ENCODE measurements around the gene NRXN3. TPM values are rescaled to one million over a fixed set of nuclear protein-coding genes. Genes with fewer than 3 reads are reported as not detected.

The NRXN3 gene
- total RNA-seq, 1 donor from 2014 or later, result 18.0 TPM

DNA sequence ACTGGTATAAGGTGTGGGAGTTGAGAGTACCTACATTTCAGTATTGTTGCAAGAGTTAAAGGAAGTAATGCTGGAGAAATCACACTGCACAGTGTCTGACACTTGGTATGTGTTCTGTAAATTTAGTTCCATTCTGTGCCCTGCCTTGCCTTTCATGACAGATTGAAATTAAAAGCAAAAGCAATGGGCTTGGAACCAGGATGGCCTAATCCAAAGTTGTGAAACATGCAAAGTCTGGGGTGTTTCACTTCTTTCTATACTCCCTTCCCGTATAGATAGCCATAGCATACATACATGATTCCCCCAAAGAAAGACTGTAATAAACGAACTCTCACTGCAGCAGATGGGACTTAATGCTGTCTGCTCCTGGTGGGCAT, 281.1 kb downstream of the NRXN3 start:
- Mint-ChIP-seq H3K9me3 (ENCODE audit: unreplicated experiment) (no peaks in the 10 kb centered on the region), H3K36me3 (ENCODE audit: low read depth, unreplicated experiment) (no peaks in the 10 kb centered on the region), H3K27me3 (ENCODE audit: low read depth, unreplicated experiment) (peaks cover 1% of the 10 kb centered on the region), H3K27ac (ENCODE audit: unreplicated experiment) (no peak overlapping the region), H3K4me3 (ENCODE audit: unreplicated experiment) (no peak overlapping the region), H3K4me1 (ENCODE audit: low read depth, unreplicated experiment) (no peaks in the 10 kb centered on the region)
- Histone ChIP-seq H3K27ac (ENCODE audit: low read depth, low read length) (no peak overlapping the region), H3K4me3 (ENCODE audit: insufficient read depth, low read depth, low read length) (no peak overlapping the region), H3K36me3 (ENCODE audit: insufficient read depth, low read length) (no peaks in the 10 kb centered on the region), H4K20me1 (ENCODE audit: insufficient read depth, low read length) (no peaks in the 10 kb centered on the region), H3K4me2 (ENCODE audit: low read length) (no peak overlapping the region), H3K4me1 (ENCODE audit: insufficient read depth, low read length) (no peaks in the 10 kb centered on the region), H3K9ac (ENCODE audit: low read length) (no peak overlapping the region), H3K27me3 (ENCODE audit: insufficient read depth, low read length) (no peaks in the 10 kb centered on the region), H2AFZ (ENCODE audit: low read depth, low read length) (no peak overlapping the region), H3K79me2 (ENCODE audit: insufficient read depth, low read length) (no peaks in the 10 kb centered on the region), H3K9me3 (ENCODE audit: insufficient read depth, low read depth, low read length) (no peaks in the 10 kb centered on the region)
- FAIRE-seq (no peak), DNase-seq (ENCODE audit: low read depth) (no peak)
- TF ChIP-seq EZH2 (IDR thresholded peaks at IDR 0.05; ENCODE audit: insufficient read depth, low read length), result no peak

DNA sequence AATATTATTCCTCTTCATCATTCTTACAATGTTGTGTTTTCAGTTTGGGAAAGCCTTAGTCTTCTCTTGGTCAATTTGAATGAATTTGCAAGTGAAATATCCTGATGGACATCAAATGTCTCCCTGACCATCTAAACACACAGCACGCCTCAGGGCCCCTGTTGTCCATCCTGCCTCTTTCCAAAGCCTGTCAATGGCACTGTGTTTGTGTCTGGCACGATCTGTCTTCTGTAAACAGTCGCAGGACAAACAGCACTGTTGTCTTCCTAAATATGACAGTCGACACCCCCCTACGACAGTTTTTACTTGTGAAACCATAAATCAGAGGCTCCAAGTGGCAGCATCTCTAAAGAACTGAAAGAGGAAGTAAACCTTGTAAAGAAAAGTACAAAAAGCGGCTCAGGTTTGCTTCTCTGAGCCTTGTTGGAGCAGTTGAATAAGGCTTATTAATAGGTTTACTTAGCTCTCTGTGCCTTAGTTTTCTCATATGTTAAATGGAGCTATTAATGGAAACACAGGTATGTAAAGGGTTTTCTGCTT, 285.8 kb downstream of the NRXN3 start:
- no peak overlapping the region for H3K4me2 ChIP-seq (ENCODE audit: low read length)
- H2AFZ ChIP-seq (ENCODE audit: low read depth, low read length), result no peak overlapping the region
- FAIRE-seq, result no peak
- peaks cover 14% of the 10 kb centered on the region for H3K27me3 Mint-ChIP-seq (ENCODE audit: low read depth, unreplicated experiment)
- H3K4me1 Mint-ChIP-seq (ENCODE audit: low read depth, unreplicated experiment), result no peaks in the 10 kb centered on the region
- no peaks in the 10 kb centered on the region for H3K4me1 ChIP-seq (ENCODE audit: insufficient read depth, low read length)
- no peak overlapping the region for H3K27ac Mint-ChIP-seq (ENCODE audit: unreplicated experiment)
- TF ChIP-seq, protein P1, sequence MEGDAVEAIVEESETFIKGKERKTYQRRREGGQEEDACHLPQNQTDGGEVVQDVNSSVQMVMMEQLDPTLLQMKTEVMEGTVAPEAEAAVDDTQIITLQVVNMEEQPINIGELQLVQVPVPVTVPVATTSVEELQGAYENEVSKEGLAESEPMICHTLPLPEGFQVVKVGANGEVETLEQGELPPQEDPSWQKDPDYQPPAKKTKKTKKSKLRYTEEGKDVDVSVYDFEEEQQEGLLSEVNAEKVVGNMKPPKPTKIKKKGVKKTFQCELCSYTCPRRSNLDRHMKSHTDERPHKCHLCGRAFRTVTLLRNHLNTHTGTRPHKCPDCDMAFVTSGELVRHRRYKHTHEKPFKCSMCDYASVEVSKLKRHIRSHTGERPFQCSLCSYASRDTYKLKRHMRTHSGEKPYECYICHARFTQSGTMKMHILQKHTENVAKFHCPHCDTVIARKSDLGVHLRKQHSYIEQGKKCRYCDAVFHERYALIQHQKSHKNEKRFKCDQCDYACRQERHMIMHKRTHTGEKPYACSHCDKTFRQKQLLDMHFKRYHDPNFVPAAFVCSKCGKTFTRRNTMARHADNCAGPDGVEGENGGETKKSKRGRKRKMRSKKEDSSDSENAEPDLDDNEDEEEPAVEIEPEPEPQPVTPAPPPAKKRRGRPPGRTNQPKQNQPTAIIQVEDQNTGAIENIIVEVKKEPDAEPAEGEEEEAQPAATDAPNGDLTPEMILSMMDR (IDR thresholded peaks at IDR 0.05; ENCODE audit: insufficient read depth, low read depth, low read length), result no peak
- H3K27ac ChIP-seq (ENCODE audit: low read depth, low read length), result no peak overlapping the region
- H3K27me3 ChIP-seq (ENCODE audit: insufficient read depth, low read length), result no peaks in the 10 kb centered on the region
- H3K4me3 ChIP-seq (ENCODE audit: insufficient read depth, low read depth, low read length), result no peak overlapping the region
- no peaks in the 10 kb centered on the region for H3K9me3 ChIP-seq (ENCODE audit: insufficient read depth, low read depth, low read length)
- no peaks in the 10 kb centered on the region for H4K20me1 ChIP-seq (ENCODE audit: insufficient read depth, low read length)
- no peaks in the 10 kb centered on the region for H3K79me2 ChIP-seq (ENCODE audit: insufficient read depth, low read length)
- no peak overlapping the region for H3K4me3 Mint-ChIP-seq (ENCODE audit: unreplicated experiment)
- no peaks in the 10 kb centered on the region for H3K36me3 Mint-ChIP-seq (ENCODE audit: low read depth, unreplicated experiment)
- no peaks in the 10 kb centered on the region for H3K36me3 ChIP-seq (ENCODE audit: insufficient read depth, low read length)
- DNase-seq (ENCODE audit: low read depth), result no peak
- no peak overlapping the region for H3K9ac ChIP-seq (ENCODE audit: low read length)
- H3K9me3 Mint-ChIP-seq (ENCODE audit: unreplicated experiment), result no peaks in the 10 kb centered on the region

DNA sequence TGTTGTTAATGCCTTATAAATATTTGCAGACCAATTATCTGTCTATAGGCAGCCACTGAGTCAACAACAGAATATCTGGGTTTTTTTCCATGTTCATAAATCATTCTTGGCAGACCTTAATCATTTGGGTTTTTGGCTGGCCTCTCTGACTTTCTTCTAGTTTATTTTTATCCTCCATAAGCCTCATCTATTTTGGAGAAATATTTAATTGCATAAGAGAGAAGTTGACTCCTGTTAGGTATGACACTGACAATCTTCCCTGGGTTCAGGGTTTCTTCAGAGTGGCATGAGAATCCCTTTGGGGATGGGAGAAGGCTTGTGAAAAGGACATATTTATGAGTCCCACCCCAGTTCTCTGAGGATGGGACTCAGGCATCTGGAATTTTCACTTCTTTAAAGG, 299.8 kb downstream of the NRXN3 start:
- H4K20me1 ChIP-seq (ENCODE audit: insufficient read depth, low read length), result no peaks in the 10 kb centered on the region
- no peak overlapping the region for H2AFZ ChIP-seq (ENCODE audit: low read depth, low read length)
- no peak overlapping the region for H3K27ac ChIP-seq (ENCODE audit: low read depth, low read length)
- no peak overlapping the region for H3K27ac Mint-ChIP-seq (ENCODE audit: unreplicated experiment)
- no peak overlapping the region for H3K4me2 ChIP-seq (ENCODE audit: low read length)
- peaks cover 3% of the 10 kb centered on the region for H3K9me3 Mint-ChIP-seq (ENCODE audit: unreplicated experiment)
- no peak overlapping the region for H3K4me3 Mint-ChIP-seq (ENCODE audit: unreplicated experiment)
- no peaks in the 10 kb centered on the region for H3K4me1 ChIP-seq (ENCODE audit: insufficient read depth, low read length)
- FAIRE-seq (no peak), DNase-seq (ENCODE audit: low read depth) (no peak)
- H3K4me1 Mint-ChIP-seq (ENCODE audit: low read depth, unreplicated experiment), result no peaks in the 10 kb centered on the region
- no peaks in the 10 kb centered on the region for H3K27me3 Mint-ChIP-seq (ENCODE audit: low read depth, unreplicated experiment)
- no peaks in the 10 kb centered on the region for H3K9me3 ChIP-seq (ENCODE audit: insufficient read depth, low read depth, low read length)
- H3K4me3 ChIP-seq (ENCODE audit: insufficient read depth, low read depth, low read length), result no peak overlapping the region
- H3K36me3 Mint-ChIP-seq (ENCODE audit: low read depth, unreplicated experiment), result no peaks in the 10 kb centered on the region
- TF ChIP-seq, protein P1 (IDR thresholded peaks at IDR 0.05; ENCODE audit: insufficient read depth, low read depth, low read length), result no peak
- no peak for TF ChIP-seq EZH2 (IDR thresholded peaks at IDR 0.05; ENCODE audit: insufficient read depth, low read length)
- H3K36me3 ChIP-seq (ENCODE audit: insufficient read depth, low read length), result no peaks in the 10 kb centered on the region
- H3K9ac ChIP-seq (ENCODE audit: low read length), result no peak overlapping the region
- H3K79me2 ChIP-seq (ENCODE audit: insufficient read depth, low read length), result no peaks in the 10 kb centered on the region
- no peaks in the 10 kb centered on the region for H3K27me3 ChIP-seq (ENCODE audit: insufficient read depth, low read length)

Measured in astrocyte (in vitro differentiated cells and primary cell).